Measurements from ENCODE around the gene ZFR.

GRCh38 chr5:32420506-32420905, 24.0 kb downstream of the ZFR start:
- TF ChIP-seq CTCF (IDR thresholded peaks at IDR 0.05) (no peak), POLR2A (IDR thresholded peaks at IDR 0.05) (no peak)

Data from esophagus squamous epithelium (tissue), 4 donors.